T1000 (cell line): ENCODE results near the gene BCL2.

Experiments used
- DNase-seq: peaks from one replicate; lab custom pipeline; 2025; ENCODE audit warnings: mixed read lengths; lab: John Stamatoyannopoulos, UW

Gene BCL2

GRCh38 chr18:63155910-63156773, 163.4 kb downstream of the BCL2 start:
- DNase-seq, result no peak

- DNase-seq, result no peak
Measured at GRCh38 chr18:63155169-63155852, 164.3 kb downstream of the BCL2 start.

- DNase-seq, result no peak
Measured at GRCh38 chr18:63154350-63155152, 165.0 kb downstream of the BCL2 start.

- no peak for DNase-seq
Measured at GRCh38 chr18:63152791-63153190, 166.8 kb downstream of the BCL2 start.

GRCh38 chr18:63152096-63152495, 167.5 kb downstream of the BCL2 start:
- no peak for DNase-seq

DNA sequence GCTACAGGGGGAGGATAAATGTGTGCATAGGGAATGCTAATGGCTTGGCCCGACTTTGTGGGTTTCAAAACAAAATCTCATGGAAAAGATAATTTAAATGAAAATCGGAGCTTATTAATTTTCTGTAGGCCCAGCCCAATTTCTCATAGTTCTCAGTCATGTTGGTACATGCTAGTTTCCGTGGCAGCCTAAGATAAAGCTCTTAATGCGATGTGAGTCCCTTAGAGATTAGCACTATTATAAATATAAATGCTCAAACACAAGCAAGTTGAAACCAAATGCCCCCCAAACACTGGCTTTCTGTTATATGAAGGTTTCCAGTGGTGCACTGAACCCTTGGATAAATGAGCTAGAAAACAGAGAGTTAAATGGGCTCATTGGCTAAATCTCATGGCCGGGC, 168.0 kb downstream of the BCL2 start:
- no peak for DNase-seq

GRCh38 chr18:63150942-63151421, 168.6 kb downstream of the BCL2 start:
- DNase-seq, result no peak

GRCh38 chr18:63150326-63150725, 169.2 kb downstream of the BCL2 start:
- no peak for DNase-seq

DNA sequence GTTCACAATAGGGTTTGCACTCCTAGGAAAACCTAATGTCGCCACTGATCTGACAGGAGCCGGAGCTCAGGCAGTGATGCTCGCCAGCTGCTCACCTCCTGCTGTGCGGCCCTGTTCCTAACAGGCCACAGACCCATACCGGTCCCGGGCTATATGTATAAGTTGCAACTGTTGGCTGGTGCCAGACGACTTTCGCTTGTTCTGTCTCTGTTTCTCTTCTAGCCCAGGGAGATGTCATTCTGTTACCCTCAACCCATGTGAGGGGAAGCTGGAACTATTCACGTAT, 170.3 kb downstream of the BCL2 start:
- no peak for DNase-seq

GRCh38 chr18:63148449-63149301, 170.9 kb downstream of the BCL2 start:
- no peak for DNase-seq

DNA sequence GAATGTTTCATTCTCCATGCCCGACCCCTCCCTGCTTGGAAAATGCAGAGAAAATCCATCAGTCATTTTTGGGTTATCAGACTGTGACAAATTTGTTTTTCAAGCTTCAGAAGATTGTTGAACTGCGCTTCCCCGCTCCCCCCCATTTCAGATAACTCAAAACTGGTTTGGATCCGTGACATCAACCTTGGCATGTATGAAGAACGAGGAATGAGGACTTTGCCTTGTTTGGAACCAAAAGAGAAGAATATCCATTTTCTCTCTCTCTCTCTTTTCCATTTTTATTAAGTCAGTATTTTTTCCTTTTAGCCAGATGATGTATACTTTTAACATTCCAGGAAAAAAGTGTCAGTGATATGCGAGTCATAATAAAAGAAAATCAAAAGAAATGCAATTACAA, 171.6 kb downstream of the BCL2 start:
- no peak for DNase-seq

DNA sequence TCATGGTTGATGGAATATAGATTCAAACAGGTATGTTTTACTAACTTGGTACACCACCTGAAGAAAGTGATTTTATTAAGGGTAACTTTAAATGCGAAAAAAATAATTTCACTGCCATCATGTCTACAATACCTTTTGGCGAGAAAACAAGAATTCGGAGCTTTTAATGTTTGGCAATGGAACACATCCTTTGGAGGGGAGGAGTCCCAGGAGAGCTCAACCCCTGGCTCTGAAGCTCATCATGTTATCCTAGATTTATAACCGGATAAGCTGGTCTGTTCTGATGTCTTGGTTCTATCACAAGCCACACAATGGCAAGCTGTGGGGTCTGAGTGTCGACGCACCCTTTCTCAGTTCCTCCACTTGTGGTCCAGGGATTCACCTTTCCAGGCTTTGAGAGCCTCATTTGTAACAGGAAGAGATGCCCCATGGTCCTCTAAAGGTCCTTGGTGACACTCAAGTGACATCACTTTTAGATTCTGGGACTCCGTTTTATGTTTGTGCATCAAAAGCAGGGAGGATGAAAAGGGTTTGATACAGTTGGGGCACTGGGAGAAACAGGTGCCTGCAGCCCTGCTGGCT, 172.7 kb downstream of the BCL2 start:
- no peak for DNase-seq

DNA sequence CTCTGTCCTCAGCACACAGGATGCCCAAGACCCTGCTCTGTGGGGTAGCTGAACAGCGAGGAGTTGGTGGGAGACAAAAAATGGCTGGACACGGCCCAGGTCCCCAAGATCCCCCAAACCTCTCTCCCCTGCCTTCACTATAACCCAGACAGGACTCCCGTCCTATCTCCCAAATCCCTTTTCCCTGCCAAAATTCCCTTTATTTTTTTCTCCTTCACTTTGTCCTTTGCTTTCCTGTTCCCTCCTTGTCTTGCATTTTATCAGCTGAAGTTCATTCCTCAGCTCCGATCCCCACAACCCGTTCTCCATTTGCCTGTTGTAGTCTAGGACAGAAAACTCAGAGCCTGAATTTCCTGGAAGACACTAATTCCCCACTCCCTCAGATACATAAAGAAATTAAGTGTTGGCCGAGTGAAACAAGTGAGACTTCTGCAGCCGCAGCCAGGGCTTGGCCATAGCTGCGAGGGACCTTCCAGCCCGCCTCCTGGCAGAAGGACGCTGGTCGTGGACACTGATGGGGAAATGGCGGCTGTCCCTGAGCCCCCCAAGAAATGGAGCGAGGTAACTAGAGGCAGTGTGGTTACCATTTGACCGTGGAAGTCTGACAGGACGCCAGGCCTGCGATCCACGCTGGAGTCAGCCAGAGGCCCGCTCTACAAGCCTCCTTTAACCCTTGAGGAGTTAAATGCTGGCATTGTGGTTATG, 173.6 kb downstream of the BCL2 start:
- no peak for DNase-seq

DNA sequence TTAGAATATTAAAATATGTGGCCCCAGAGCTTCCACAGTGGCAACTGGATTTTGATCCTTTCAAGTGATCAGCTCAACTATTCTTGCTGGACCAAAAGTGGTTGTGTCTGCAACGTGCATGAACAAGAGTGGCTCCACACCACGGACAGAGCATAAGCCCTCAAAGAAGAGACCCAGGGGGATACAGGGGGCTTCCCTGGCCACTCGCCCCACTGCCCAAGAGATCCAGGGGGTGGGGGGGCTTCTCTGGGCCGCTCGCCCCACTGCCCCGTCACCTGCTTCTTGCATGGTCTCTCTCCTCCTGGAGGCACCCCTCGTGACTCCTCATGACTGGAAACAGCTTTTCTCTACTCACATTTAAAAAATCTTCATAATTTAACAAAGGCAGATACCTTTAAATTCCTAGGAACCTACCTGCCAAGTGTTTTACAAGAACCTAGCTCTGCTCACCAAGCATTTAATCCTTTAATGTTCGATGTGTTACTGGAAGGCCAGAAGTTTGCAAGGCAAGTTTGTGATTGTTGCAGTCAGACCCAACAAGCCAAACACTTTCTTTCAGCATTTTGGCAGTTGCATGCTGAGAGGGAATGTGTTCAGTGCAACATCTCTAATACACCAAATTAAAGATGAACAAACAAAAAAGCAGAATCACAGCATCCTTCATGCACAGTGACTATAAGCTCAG, 174.3 kb downstream of the BCL2 start:
- DNase-seq, result no peak

DNA sequence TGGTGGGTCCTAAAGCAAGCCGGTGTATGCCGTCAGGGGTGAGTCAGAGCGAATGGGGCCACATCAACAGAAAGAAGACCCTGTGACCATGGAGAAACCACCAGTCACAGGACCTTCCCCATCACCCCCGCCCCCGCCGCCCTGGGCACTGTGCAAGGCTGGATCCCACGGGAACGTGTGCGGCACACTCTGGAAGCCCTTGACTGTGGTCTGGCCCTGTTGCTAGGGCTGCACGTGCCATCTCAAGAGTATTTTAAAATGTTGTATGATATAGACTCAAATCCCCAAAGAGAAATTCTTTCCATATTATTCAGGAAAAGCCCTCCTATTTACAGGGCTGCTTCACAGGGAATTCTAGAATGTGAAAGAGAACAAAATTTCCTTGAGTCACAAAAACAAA, 174.8 kb downstream of the BCL2 start:
- no peak for DNase-seq

DNA sequence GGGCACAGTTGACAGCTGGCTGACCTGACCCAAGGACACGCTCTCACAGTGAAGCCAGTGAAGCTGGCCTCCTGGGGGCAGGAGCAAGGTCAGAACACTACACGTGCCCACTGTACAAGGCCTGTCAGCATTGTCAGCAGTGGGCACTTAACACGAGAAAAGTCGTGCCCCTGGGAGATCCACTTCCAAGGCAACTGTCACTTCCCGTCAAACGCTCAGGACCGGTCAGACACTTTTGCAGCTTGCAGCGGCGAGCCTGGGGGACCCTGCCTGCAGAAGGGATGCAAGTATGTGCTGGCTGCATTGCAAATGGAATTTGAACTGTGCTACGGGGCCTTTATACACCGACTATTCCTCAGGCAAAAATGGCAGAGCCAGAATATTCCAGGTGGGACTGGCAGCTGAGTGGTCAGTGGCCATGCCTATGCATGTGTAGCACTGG, 176.2 kb downstream of the BCL2 start:
- no peak for DNase-seq

DNA sequence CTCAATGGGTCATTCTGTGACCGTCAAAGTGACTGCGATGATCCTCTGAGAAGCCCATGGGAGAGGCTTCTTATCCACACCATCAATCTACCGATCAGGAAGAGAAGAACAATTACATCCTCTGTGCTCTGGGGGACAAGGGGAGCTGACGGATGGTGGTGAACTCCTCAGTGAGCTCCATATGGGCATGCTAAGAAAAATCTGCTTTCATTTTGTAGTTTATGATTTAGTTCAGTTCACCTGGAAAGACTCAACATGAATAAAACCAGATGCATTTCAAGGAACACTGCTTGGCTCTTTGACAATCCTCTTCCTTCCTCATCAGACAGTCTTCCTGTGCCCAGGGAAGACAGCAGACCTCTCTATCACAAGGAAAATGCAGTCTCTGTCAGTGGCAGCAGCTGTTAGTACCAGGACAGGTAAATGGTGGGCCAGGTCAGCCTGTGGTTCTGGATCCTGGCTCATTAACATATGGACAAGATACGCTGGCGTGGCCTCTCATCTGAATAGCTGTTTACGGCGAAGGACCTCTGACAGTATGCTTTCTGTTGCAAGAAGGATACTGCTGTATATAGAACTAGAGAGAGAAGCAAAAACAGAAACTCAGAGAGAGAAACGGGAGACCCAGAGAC, 176.9 kb downstream of the BCL2 start:
- no peak for DNase-seq

- no peak for DNase-seq
Measured at GRCh38 chr18:63141778-63142176, 177.8 kb downstream of the BCL2 start.

DNA sequence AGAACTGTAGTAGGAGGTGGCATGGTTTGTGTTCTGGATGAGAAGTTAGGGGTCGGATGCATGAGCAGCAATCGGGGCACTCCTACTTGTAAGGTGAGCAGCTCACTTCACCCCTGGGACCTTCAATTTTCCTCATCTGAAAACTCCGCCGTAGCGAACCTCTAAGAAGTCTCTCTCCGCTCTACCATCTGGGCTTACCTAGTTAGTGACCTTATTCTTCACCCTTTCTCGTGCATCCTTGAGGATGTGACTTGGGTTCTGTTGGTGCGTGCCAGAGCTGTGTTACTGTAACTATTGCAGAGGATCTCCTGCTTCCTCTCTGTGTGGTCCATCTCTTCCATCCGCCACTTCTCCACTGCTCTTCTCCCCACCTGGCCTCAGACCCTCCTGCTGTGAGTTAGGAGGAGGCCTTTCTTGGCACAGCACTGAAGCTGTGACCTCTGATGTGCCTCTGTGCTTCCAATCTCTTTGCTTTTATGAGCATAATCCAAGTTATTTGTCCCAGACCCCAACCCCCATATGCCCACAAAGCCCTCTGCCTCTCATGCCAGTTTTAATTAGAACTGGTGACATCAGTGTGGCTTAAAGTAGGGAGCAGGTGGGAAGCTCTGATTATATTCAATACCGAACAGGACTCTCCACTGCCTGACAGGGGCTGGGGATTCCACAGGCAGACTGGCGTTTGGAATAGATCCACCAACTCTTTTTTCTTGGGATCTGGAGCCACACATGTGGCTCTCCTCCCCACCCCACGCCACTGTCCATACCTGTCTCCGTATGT, 178.4 kb downstream of the BCL2 start:
- DNase-seq, result no peak
